GM21619 (cell line): ENCODE measurements around the gene SNCAIP.
"Not testable (repeated sequence)": the region's sequence is repeated elsewhere in the genome, so short reads cannot be mapped to it uniquely, and the experiment has no call there.

ENCODE experiments used
- ATAC-seq: cut with Tn5 transposase; IDR thresholded peaks from one replicate; pipeline ENCODE4 v1.9.1; 2021; ENCODE audit not compliant: unreplicated experiment

Gene SNCAIP

DNA sequence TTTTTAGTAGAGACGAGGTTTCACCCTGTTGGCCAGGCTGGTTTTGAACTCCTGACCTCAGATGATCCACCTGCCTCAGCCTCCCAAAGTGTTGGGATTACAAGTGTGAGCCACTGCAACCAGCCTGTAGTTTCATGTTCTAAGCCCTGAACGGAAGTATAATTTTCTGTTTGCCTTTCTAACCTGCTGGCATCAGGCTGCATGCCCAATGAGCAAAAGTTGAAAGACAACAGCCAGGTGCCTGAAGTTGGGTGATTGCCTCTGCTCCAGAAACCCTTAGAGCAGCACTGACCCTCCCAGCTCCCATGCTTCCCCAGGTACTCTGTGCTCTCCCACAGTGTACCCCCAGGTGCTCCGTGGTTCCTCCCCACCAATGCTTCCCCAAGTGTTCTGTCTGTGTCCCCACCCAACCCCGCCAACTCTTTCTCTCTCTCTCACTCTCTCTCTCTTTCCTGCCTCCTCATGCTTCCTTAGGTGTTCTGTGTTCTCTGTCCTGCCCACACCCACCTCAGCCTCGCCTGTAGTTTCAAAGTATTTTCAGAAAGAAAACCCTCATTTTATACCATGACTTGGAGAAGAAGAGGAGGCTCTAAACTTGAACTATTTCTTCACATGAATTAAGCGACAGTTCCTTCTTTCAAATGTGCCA is 145.3 kb downstream of the SNCAIP start:
- no peak for ATAC-seq

DNA sequence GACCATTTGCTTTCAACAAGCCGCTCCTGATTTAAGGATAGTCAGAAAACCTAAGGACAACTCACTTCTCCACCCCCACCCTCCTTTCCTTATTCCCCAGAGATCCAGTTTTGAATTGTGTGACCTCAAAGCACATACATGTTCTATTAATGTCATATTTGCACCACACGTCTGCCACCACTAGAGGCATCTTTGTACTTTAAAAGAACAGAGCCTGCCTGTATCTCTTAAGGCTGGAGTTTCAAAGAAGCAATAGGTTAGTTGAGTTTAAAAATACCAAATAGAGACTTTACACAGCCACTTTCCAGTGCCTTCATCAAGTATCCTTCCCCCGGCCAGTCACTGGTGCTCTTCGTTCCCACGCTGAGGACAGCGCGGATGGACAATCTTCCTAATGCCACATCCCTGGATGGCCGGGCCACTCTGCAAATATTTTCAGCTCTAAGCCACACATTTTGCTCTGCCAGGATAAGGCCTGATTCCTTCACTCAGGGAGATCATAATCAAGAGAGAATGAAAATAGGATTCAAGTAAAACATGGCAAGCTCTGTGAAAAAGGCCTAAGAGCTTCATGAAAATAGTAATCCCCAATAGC is 146.3 kb downstream of the SNCAIP start:
- peak; percentile 70 for ATAC-seq

DNA sequence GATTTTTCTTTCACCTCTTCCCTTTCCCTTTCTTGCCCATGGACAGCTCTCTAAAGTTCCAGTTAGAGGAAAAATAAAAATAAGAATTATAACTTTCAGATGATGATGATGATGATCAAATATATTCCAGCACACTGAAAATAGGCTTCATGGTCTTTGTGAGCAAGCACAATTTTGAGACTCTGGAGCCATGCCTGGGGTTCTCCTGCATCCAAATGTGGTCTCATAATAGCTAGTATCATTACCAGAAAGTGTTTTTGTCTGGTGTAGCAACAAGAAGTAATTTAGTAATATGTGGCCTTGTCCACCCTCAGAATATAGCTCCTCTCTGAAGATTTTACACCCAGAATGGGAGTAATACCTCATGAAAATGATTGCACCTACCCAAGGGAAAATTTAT is 150.4 kb downstream of the SNCAIP start:
- ATAC-seq = no peak

DNA sequence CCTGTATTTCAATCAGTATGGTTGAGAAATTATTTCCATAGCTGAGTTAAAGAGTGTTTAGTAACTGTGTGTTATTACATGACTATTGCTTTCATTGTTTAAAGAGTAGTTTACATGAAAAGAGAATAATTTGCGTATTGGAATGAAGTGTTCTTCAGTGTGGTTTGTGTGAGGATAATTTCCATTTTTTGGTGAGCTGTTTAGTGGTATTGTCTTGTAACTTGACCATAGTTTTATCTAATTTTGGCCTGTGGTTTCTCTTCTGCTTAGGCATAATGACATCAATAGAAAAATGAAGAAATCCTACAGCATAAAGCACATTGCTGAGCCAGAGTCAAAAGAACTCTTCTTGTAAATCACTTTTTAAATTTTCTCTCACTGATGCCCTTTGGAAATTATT is 151.2 kb downstream of the SNCAIP start:
- no peak for ATAC-seq

DNA sequence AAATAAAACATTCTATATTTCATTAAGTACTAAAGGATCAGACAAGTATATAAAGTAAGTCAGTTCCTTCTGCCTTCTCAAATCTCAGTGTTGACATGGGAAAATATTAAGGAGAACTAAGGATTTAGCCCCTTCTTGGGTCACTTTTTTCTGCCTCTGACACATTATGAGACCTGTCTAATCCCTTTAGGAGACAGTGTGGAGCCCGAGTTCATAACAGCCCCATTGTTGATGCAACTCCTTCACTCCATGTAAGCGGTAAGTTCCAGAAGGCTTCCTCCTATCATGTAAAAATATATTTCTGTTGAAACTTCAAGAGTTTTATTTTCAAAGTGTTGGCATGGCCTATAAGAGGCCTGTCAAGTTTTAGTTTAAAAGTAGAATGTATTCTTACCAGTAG is 152.2 kb downstream of the SNCAIP start:
- ATAC-seq = no peak

DNA sequence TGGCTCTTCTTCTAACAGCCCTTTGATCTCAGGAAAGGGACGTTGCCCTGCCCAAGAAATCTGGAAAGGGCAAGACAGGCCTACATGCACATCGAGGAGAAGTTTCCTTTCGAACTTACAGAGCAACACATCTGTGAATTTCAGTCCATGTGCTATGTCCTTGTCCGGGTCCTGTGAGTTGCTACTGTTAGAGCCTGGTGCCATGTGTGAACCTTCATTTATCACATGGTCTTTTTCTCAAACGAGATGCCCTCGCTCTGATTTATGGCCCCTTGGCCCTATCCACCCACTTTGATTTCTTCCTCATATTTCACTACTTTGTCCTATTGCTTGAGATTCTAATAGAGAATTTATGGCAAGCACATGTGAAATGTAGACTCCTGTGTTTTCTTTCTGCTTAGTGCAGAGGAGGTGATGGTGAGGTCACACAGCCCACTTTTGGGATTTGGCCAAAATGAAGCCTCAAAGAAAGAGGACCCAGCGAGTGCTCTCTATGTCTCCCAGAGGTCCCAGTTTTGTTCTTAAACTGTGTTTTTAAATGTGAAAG is 153.1 kb downstream of the SNCAIP start:
- no peak for ATAC-seq

DNA sequence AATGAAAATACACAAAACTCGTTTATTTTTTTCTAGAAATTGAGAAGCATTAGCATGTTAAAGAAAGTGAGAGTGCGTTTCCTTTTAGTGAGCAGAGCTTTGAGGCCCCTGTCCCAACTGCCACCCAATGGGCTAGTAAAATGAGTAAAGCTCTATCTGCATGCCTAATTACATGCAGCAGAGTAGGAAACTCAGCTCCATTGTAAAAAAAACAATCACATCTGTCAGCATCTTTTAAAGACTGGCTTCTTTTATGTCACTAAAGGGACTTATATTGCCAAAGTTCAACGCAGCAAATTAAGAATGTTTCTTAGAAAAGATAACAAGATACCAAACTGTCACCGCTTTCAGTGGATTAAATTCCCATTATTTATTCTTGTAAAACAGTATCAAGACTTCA is 154.0 kb downstream of the SNCAIP start:
- ATAC-seq = no peak

DNA sequence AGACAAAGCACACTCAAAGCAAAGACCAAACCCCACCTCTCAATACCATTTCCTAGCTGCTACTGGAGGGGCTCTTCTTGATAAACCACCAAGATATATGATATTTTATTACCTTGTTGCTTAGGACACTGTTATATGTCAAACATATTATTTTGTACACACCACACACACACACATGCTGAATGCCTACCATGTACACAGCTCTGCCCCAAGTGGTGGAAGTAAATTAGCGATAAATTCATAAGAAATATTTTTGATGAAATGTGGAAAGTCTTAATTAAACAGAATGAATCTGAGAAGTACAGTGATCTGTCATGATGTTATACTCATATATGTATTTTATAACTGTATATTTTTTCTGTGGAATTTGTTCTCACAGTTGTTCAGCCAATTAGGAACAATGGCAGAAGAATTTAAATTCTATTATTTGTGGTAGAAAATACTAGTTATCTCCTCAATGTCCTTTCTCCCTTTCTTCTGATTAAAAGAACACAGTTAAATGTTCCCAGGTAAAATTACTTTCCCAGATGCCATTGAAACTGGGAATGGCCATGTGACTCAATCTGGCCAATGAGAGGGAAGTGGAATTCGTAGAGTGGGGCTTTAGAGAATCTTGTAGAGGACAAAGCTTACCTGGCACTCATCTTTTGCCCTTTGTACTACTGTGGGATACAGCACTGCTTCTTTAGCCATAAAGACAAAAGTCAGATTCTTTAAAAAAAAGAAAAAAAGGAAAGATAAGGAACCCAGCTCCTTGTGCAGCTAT is 156.5 kb downstream of the SNCAIP start:
- no peak for ATAC-seq

DNA sequence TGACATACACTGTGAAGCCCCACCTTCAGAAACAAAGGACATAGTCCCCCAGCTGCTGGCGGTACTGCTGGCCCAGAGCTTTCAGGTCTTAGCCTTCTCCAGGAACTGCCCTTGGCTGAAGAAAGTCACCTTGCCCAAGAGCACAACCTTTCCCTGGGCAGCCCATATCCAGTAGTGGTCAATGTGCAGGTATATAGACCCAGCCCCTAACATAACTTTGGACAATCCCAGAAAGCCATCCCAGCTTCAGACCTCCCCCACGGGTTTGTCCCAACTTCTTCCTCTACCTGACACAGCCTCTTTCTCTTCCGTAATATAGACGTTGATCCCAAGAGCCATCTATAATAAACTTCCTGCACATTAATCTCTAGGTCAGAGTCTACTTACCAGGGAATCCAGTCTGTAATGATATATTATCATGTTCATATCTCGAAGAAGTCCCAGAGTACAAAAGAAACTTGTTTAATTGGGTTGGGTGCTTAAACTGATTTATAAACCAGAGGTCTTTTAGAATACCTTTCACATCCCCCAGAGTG is 157.4 kb downstream of the SNCAIP start:
- ATAC-seq = no peak

DNA sequence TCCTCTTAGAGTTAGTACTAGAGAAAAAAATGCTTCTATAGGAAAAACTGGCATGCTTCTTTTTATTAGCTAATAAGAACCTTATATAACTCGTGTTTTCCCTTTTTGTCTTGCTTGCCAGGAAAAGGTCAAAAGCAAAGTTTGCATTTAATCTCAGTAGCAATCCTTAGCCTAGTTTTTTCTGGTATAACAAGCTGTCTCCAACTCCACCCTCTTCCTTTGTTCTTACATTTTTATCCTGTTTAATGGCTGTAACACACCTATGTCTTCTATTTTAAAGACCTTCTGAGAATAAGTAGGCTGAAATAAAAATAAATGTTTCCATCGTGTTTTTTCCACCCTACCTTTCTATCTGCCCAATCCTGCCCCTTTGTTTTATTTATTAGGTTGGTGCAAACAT is 158.3 kb downstream of the SNCAIP start:
- no peak for ATAC-seq

DNA sequence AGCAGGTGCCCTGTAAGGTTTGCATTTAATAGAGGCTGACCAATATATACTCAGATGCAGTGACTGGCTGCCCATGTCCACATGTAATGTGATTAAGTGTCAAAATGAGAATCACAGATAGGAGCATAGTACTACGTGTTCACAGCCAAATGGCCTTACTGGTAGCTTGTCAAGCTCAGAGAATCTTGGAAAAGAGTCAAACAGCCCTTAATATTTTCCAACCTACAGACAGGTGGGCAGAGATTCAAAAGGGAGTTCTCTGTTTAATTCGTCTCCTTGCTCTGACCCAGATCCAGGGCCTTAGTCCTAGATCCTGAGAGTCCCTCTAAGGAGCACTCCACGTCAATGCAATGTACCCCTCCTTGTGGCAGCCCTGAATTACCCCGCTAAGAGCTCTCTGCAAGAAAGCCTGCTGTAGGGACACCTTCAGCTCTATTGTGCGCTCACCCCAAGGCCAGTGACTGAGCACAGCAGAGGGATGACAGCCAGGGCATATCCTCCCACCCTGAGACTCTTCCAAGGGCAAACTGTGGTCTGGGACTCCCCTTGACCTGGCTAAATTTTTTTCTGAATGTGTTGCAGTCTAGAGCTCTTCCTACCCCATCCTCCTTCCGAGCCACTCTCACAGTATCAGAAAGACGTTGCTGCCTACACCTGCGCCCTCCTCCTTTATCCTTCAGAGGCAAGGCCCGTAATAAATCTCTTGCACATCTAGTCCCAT is 159.2 kb downstream of the SNCAIP start:
- no peak for ATAC-seq

DNA sequence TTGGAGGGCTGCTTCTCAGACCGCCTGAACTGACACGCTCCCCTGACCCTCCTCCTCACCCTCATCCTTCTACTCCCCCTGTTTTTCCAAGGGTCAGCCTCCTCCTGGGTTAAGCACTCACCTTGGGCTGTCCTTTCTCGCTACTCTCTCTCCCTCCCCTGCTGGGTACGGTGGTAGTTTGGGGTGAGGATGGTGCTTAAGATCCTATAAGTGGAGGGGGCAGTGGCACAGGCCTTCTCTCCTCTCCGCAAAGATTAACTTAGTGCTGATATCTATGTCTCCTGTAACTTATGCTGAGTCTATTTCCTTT is 159.7 kb downstream of the SNCAIP start:
- no peak for ATAC-seq

DNA sequence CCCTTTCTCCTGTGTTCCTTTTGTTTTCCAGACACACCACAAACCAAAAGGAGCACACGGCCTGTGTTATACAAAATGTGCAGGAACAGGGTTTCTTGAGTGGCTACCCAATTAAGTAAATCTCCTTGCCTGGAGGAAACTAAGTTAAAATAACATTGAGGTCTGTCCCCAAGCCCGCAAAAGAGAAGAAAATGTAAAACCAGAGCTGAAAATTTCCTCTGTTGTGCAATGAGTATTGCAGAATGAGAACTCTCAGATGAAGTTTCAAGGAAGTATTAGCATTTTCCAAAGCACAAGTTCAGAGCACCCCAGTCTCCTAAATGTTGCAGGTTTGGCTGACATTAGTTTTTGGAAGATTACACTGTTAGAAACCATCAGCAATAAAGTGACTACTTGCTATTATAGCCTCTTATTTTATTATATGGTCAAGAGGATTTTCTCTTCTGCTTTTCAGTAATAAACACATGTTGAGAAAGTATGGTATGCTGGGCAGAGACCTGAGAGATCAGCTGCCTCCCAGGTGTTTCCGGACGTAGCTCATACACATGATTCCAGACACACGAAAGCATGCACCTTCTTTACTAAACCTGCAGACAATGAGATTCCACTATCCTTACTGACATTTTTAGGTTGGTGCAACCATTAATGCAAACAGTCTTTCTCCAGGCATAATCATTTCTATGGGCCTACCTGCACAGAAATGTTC is 161.3 kb downstream of the SNCAIP start:
- ATAC-seq = no peak

DNA sequence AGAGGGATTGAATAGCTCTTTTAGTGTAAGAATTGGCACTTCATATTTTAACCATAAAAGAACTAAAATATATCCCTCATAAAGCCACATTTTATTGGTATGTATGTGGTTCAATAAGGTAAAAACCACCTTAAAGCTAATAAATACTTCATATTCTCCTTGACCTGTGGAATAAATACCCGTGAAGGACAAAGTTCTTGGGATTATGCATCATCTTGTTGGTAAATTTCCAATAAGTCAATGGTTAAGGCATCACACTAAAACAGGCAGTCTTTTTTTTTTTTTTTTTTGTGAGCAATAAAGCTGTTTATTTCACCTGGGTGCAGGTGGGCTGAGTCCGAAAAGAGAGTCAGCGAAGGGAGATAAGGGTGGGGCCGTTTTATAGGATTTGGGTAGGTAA is 161.9 kb downstream of the SNCAIP start:
- ATAC-seq = no peak

DNA sequence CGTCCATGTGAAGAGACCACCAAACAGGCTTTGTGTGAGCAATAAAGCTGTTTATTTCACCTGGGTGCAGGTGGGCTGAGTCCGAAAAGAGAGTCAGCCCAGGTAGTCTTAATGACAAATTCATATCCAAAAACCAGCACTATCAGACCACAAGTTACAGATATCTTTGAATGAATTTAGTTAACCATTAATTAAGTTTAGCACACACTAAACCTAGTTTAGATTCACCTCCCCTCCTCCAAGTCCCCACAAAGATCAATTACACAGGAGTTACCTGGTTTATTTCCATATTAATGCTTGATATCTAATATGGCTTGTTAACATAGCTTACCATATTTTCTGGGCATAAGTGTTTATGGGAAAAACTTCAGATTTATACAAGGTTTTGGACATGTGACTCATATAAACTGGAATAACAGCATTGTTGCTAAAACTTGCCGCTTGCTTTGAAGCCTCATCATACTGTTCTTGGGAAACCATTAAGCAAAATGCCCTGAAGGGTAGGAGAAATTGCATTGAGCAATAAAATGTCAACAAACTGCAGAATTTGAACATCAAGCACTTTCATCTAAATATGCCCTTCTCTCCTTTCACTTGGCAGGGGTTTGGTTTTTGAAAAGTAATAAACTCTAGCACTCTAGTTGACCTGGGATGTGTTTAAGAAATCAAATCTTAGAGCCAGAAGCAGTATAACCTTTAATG is 166.9 kb downstream of the SNCAIP start:
- ATAC-seq = no peak

DNA sequence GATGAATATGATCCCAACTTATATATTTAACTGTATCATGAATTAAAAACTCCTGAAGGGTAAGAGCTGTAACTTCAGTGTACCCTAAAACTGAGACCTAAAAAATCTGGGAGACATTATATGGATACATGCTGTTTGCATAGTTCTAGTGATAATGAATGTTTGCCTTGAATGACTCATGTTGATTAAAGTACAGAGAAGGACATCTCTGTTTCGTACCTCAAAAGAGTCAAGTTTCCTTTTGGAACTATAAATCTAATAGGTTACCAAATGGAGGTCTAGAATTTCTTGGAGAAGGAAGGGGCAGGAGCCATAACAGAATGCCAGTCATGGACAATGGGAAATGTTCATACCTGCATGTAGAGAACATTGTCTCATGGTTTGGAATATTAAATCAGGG is 168.1 kb downstream of the SNCAIP start:
- ATAC-seq = no peak

DNA sequence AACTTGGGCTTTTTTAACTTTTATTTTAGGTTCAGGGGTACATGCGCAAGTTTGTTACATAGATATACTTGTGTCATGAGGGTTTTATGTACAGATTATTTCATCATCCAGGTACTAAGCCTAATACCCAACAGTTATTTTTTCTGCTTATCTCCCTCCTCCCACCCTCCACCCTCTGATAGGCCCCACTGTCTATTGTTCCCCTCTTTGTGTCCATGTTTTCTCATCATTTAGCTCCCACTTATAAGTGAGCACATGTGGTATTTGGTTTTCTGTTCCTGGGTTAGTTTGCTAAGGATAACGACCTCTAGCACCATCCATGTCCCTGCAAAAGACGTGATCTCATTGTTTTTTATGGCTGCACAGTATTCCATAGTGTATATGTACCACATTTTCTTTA is 172.1 kb downstream of the SNCAIP start:
- no peak for ATAC-seq

DNA sequence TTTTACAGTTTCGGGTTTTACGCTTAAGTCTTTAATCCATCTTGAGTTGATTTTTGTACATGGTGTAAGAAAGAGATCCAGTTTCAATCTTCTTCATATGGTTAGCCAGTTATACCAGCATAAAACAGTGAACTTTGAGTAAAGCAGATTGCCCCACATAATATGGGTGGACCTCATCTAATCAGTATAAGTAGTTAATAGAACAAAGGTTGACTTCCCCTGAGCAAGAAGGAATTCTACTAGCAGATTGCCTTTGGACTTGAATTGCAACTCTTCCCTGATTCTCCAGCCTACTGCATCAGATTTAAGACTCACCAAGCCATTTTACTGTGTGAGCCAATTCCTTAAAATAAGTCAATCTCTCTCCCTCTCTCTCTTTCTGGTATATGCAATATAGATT is 173.2 kb downstream of the SNCAIP start:
- no peak for ATAC-seq

DNA sequence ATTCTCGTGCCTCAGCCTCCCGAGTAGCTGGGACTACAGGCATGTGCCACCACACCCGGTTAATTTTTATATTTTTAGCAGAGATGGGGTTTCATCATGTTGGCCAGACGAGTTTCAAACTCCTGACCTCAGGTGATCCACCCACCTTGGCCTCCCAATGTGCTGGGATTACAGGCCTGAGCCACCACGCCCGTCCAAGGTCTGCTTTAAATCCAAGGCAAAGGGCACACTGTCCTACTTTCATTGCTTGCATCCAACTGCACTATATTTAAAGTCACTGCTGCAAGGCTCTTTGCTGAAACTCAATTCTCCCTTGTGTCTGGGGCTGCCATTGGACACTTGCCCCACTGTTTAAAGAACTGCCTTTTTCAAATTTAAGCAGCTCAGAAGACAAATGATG is 174.6 kb downstream of the SNCAIP start:
- ATAC-seq = not testable (repeated sequence)

DNA sequence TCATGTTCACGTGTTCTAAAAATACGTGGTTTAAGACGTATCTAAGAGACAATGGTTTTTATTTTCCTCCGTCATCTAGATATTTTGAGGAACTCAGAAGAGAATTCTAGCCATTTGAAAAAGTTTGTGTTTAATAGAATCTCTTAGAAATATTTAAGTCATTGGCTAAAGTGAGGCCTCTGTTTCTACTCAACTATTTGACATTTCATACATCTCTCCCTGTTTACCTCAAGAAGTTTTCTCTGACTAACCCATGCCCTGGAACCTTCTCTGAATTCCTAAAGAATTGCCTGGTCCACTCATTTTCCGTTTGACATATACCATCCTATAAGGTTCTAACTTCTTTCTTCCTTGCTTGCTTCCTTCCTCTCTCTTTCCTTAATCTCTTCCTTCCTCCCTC is 178.7 kb downstream of the SNCAIP start:
- no peak for ATAC-seq
